Ishikawa (cell line): ENCODE results near the gene NAB1.

ENCODE experiments used
- CEBPB ChIP-seq: IDR thresholded peaks from 2 replicates; pipeline ENCODE4 v1.6.1; 2012
- CREB1 ChIP-seq: IDR thresholded peaks from 2 replicates; pipeline ENCODE4 v1.6.1; 2012; ENCODE audit warnings: low read depth
- EGR1 ChIP-seq: IDR thresholded peaks from 2 replicates; pipeline ENCODE4 v1.6.1; 2012
- EP300 ChIP-seq: IDR thresholded peaks from 2 replicates; pipeline ENCODE4 v1.6.1; 2012; ENCODE audit warnings: borderline replicate concordance
- FOXM1 ChIP-seq: IDR thresholded peaks from 2 replicates; pipeline ENCODE4 v1.6.1; 2012; ENCODE audit warnings: low read depth, borderline replicate concordance
- MAX ChIP-seq: IDR thresholded peaks from 2 replicates; pipeline ENCODE4 v1.6.1; 2012
- NFIC ChIP-seq: IDR thresholded peaks from 2 replicates; pipeline ENCODE4 v1.6.1; 2012
- RAD21 ChIP-seq: IDR thresholded peaks from 2 replicates; pipeline ENCODE4 v1.6.1; 2012; ENCODE audit warnings: low read depth
- TAF1 ChIP-seq: IDR thresholded peaks from 2 replicates; pipeline ENCODE4 v1.6.1; 2012; ENCODE audit warnings: low read depth, mild to moderate bottlenecking
- TCF12 ChIP-seq: IDR thresholded peaks from 2 replicates; pipeline ENCODE4 v1.6.1; 2012; ENCODE audit warnings: low read depth
- TEAD4 ChIP-seq: IDR thresholded peaks from 2 replicates; pipeline ENCODE4 v1.6.1; 2012
- USF1 ChIP-seq: IDR thresholded peaks from 2 replicates; pipeline ENCODE4 v1.6.1; 2012
- YY1 ChIP-seq: IDR thresholded peaks from 2 replicates; pipeline ENCODE4 v1.6.1; 2012; ENCODE audit warnings: low read depth
- ZBTB7A ChIP-seq: IDR thresholded peaks from 2 replicates; pipeline ENCODE4 v1.6.1; 2012; ENCODE audit warnings: low read depth
- TF ChIP-seq, protein P1 (sequence below): IDR thresholded peaks from 2 replicates; pipeline ENCODE4 v1.6.1; 2012; ENCODE audit warnings: low read depth, mild to moderate bottlenecking

NAB1 gene

DNA sequence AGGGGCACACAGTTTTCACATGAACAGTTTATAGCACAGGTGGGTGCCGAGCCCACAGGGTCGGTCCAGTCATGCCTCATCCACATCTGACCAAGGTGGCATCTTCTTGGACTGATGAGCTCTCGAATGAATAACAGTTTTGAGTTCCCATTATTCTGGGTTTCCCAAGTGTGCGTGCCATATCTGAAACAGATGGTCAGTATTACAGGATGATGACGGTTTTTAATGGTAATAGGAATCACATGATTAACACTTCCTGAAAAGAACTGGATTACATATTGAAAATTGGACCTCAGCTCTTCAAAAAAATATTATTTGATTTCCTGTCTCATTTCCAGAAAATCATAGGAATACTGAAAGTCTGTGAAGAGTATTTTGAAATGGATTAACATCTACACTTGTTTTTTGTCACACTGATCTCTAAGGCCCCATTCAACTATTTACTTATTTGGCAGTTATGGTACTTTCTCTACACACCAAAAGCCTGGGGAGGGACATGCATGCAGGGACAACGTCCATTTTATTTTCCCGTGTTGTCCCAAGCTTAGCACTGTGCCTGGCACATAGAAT, 22.2 kb upstream of the NAB1 start:
- no peak for TF ChIP-seq EGR1
- TF ChIP-seq, protein P1, sequence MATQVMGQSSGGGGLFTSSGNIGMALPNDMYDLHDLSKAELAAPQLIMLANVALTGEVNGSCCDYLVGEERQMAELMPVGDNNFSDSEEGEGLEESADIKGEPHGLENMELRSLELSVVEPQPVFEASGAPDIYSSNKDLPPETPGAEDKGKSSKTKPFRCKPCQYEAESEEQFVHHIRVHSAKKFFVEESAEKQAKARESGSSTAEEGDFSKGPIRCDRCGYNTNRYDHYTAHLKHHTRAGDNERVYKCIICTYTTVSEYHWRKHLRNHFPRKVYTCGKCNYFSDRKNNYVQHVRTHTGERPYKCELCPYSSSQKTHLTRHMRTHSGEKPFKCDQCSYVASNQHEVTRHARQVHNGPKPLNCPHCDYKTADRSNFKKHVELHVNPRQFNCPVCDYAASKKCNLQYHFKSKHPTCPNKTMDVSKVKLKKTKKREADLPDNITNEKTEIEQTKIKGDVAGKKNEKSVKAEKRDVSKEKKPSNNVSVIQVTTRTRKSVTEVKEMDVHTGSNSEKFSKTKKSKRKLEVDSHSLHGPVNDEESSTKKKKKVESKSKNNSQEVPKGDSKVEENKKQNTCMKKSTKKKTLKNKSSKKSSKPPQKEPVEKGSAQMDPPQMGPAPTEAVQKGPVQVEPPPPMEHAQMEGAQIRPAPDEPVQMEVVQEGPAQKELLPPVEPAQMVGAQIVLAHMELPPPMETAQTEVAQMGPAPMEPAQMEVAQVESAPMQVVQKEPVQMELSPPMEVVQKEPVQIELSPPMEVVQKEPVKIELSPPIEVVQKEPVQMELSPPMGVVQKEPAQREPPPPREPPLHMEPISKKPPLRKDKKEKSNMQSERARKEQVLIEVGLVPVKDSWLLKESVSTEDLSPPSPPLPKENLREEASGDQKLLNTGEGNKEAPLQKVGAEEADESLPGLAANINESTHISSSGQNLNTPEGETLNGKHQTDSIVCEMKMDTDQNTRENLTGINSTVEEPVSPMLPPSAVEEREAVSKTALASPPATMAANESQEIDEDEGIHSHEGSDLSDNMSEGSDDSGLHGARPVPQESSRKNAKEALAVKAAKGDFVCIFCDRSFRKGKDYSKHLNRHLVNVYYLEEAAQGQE = no peak
- TF ChIP-seq NFIC = no peak
- TF ChIP-seq TCF12 = no peak
- no peak for TF ChIP-seq YY1
- no peak for TF ChIP-seq RAD21
- TF ChIP-seq MAX = no peak
- TF ChIP-seq FOXM1 = no peak

- TF ChIP-seq, protein P1 = no peak
- TF ChIP-seq NFIC (no peak), CEBPB (no peak), RAD21 (no peak), USF1 (no peak), ZBTB7A (no peak), CREB1 (no peak), TEAD4 (no peak), YY1 (no peak), EP300 (no peak), EGR1 (no peak)
These were observed 21.2 kb upstream of the NAB1 start for GRCh38 chr2:190627448-190628412.

- TF ChIP-seq NFIC (no peak), TAF1 (no peak), TEAD4 (no peak), TCF12 (no peak), USF1 (no peak), RAD21 (no peak), ZBTB7A (no peak), YY1 (no peak), MAX (no peak), EP300 (no peak), FOXM1 (no peak)
- TF ChIP-seq, protein P1 = no peak
These were observed 20.1 kb upstream of the NAB1 start for GRCh38 chr2:190628591-190629319.

- TF ChIP-seq EP300 = no peak
- no peak for TF ChIP-seq YY1
- no peak for TF ChIP-seq TEAD4
- no peak for TF ChIP-seq TCF12
- no peak for TF ChIP-seq FOXM1
- no peak for TF ChIP-seq EGR1
- no peak for TF ChIP-seq NFIC
- TF ChIP-seq CREB1 = no peak
- no peak for TF ChIP-seq USF1
- no peak for TF ChIP-seq CEBPB
These were observed 14.5 kb upstream of the NAB1 start for GRCh38 chr2:190634381-190634780.
